ENCODE measurements around the gene IPMK.

Gene IPMK

DNA sequence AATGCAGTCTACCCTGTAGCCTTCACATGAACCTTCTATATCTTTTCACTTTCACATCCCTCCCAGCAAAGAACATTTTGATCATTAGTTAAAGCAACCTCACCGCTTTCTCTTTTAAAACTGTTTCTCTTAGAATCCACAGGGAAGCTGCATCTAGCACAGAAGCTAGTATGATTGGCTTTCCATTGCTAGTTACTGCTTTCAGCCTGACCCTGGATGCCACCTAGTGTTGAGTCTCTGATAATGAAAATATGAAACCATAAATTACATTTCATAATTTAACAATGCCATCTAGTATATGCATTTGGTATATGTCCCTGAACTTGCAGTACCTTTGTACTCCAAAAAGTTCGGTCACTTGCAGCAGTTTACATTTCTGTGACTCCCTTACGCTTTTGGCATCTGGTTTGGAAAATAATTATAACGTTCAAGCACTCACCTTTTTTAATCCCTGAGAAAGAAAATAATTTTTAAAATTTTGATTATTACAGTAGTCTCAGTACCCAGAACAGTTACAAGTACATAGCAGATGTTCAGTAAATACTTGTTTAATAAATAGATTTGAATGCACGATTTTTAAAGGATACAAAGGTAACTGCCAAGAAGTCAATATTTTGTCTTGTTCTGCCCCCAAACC lies 24.0 kb upstream of the IPMK start:
- no peak overlapping the region for H3K9ac ChIP-seq (ENCODE audit: low read depth in 1 of 2, low read length in 2 of 2)
- no peaks in the 10 kb centered on the region for H3K9me3 ChIP-seq (ENCODE audit: control insufficient read depth in 1 of 2, low read length in 2 of 2)
- H3K4me1 ChIP-seq (ENCODE audit: control insufficient read depth in 1 of 2, insufficient read depth in 2 of 2, low read length in 2 of 2): peaks cover 0 to 6% of the 10 kb centered on the region in 2 donors
- H3K4me3 ChIP-seq (ENCODE audit: low read depth in 1 of 2, low read length in 2 of 2): no peak overlapping the region
- H3K27ac ChIP-seq (ENCODE audit: low read depth, low read length): no peak overlapping the region
- H3K27me3 ChIP-seq (ENCODE audit: control insufficient read depth in 1 of 2, insufficient read depth in 2 of 2, low read length in 2 of 2): no peaks in the 10 kb centered on the region
- H3K36me3 ChIP-seq (ENCODE audit: control insufficient read depth in 1 of 2, insufficient read depth in 2 of 2, low read length in 2 of 2): peaks cover 3 to 14% of the 10 kb centered on the region in 2 donors

DNA sequence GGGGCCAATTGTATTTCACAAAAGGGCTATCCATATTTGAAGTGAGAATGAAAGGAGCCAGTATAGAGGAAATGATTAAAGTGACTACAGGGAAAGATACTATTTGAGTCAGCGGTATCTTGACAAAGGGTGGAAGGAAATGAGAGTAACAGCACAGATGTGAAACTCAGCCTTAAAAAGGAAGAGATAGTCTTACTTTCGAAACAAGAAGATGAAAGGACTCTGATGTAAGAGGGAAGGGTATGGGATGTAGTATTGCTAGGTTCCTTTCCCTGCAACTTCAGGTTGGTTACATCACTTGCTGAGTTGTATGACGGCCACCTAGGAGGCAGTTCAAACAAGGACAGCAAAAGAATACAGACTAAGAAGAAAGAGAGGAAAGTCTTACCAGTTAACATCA lies 14.9 kb upstream of the IPMK start:
- Histone ChIP-seq H3K4me3 (ENCODE audit: low read depth in 1 of 2, low read length in 2 of 2) (no peak overlapping the region), H3K27me3 (ENCODE audit: control insufficient read depth in 1 of 2, insufficient read depth in 2 of 2, low read length in 2 of 2) (no peaks in the 10 kb centered on the region), H3K9ac (ENCODE audit: low read depth in 1 of 2, low read length in 2 of 2) (no peak overlapping the region), H3K36me3 (ENCODE audit: control insufficient read depth in 1 of 2, insufficient read depth in 2 of 2, low read length in 2 of 2) (peaks cover 0 to 18% of the 10 kb centered on the region in 2 donors), H3K27ac (ENCODE audit: low read depth, low read length) (no peak overlapping the region), H3K4me1 (ENCODE audit: control insufficient read depth in 1 of 2, insufficient read depth in 2 of 2, low read length in 2 of 2) (no peaks in the 10 kb centered on the region), H3K9me3 (ENCODE audit: control insufficient read depth in 1 of 2, low read length in 2 of 2) (no peaks in the 10 kb centered on the region)

DNA sequence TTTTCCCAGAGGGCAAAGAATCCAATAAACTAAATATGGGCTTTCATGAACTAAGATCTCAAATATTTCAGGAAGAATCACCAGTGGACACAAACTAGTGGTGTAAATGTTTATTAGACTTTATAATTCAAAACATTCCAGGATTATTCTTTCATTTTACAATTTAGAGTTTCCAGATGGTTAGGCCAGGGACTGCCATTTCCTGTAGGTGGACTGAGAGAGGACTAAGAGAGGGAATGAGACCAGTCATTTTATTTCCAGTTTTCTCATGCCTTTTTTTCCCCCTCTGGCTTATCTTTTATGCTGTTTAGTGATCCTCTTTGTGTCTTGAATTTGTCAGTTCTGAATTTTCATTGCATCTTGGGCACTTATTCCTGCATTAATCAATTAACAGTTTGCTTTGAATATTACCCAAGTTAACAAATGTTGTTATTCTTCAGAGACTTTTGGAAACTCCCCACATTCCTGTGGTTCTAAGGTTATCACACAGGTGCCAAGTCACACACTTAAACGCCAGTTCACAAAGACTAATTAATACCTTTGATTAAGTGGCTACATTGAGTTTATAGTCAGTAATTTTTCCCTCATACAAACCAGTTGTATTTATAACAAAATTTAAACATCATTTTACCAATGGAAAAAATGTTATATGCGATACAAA lies 13.5 kb upstream of the IPMK start:
- H3K27ac ChIP-seq (ENCODE audit: low read depth, low read length): no peak overlapping the region
- H3K36me3 ChIP-seq (ENCODE audit: control insufficient read depth in 1 of 2, insufficient read depth in 2 of 2, low read length in 2 of 2): peaks cover 0 to 19% of the 10 kb centered on the region in 2 donors
- H3K4me1 ChIP-seq (ENCODE audit: control insufficient read depth in 1 of 2, insufficient read depth in 2 of 2, low read length in 2 of 2): no peaks in the 10 kb centered on the region
- no peaks in the 10 kb centered on the region for H3K27me3 ChIP-seq (ENCODE audit: control insufficient read depth in 1 of 2, insufficient read depth in 2 of 2, low read length in 2 of 2)
- no peak overlapping the region for H3K4me3 ChIP-seq (ENCODE audit: low read depth in 1 of 2, low read length in 2 of 2)
- H3K9me3 ChIP-seq (ENCODE audit: control insufficient read depth in 1 of 2, low read length in 2 of 2): no peaks in the 10 kb centered on the region
- no peak overlapping the region for H3K9ac ChIP-seq (ENCODE audit: low read depth in 1 of 2, low read length in 2 of 2)

DNA sequence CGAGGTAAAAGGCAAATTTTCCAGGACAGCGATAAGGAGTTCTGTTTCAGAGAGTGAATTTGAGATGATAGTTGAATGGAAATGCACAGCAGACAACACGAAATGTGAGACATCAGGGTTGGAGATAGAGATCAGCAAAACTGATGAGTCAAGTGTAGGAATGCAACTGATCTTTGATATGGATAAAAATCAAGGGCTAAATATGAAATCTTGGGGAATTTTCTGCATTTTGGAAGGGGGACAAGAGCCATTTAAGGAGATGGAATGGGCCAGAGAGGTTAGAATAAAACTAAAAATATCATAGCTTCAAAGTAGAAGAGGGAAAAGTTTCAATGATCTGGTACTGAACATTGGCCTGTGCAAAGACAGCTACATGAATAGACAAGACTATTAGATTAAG lies 12.8 kb upstream of the IPMK start:
- peaks cover 0 to 4% of the 10 kb centered on the region in 2 donors for H3K4me1 ChIP-seq (ENCODE audit: control insufficient read depth in 1 of 2, insufficient read depth in 2 of 2, low read length in 2 of 2)
- no peak overlapping the region for H3K9ac ChIP-seq (ENCODE audit: low read depth in 1 of 2, low read length in 2 of 2)
- no peaks in the 10 kb centered on the region for H3K9me3 ChIP-seq (ENCODE audit: control insufficient read depth in 1 of 2, low read length in 2 of 2)
- H3K27me3 ChIP-seq (ENCODE audit: control insufficient read depth in 1 of 2, insufficient read depth in 2 of 2, low read length in 2 of 2): no peaks in the 10 kb centered on the region
- H3K27ac ChIP-seq (ENCODE audit: low read depth, low read length): no peak overlapping the region
- no peak overlapping the region for H3K4me3 ChIP-seq (ENCODE audit: low read depth in 1 of 2, low read length in 2 of 2)
- H3K36me3 ChIP-seq (ENCODE audit: control insufficient read depth in 1 of 2, insufficient read depth in 2 of 2, low read length in 2 of 2): peaks cover 0 to 19% of the 10 kb centered on the region in 2 donors

DNA sequence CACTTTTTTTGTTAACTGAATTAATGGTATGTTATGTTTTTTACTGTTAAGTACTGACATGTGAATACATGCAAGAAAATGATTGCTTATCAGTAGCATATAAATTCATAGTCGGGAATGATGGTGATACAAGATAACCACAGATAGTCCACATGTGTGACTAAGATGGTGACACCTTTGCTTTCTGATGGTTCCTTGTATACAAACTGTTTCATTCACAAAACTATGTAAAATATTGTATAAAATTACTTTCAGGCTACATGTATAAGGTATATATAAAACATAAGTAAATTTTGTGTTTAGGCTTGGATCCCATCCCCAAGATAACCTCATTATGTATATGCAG lies 11.2 kb upstream of the IPMK start:
- H3K27ac ChIP-seq (ENCODE audit: low read depth, low read length): no peak overlapping the region
- no peak overlapping the region for H3K9ac ChIP-seq (ENCODE audit: low read depth in 1 of 2, low read length in 2 of 2)
- H3K4me1 ChIP-seq (ENCODE audit: control insufficient read depth in 1 of 2, insufficient read depth in 2 of 2, low read length in 2 of 2): peaks cover 9 to 15% of the 10 kb centered on the region in 2 donors
- no peaks in the 10 kb centered on the region for H3K27me3 ChIP-seq (ENCODE audit: control insufficient read depth in 1 of 2, insufficient read depth in 2 of 2, low read length in 2 of 2)
- H3K4me3 ChIP-seq (ENCODE audit: low read depth in 1 of 2, low read length in 2 of 2): no peak overlapping the region
- H3K36me3 ChIP-seq (ENCODE audit: control insufficient read depth in 1 of 2, insufficient read depth in 2 of 2, low read length in 2 of 2): peaks cover 0 to 19% of the 10 kb centered on the region in 2 donors
- H3K9me3 ChIP-seq (ENCODE audit: control insufficient read depth in 1 of 2, low read length in 2 of 2): no peaks in the 10 kb centered on the region

DNA sequence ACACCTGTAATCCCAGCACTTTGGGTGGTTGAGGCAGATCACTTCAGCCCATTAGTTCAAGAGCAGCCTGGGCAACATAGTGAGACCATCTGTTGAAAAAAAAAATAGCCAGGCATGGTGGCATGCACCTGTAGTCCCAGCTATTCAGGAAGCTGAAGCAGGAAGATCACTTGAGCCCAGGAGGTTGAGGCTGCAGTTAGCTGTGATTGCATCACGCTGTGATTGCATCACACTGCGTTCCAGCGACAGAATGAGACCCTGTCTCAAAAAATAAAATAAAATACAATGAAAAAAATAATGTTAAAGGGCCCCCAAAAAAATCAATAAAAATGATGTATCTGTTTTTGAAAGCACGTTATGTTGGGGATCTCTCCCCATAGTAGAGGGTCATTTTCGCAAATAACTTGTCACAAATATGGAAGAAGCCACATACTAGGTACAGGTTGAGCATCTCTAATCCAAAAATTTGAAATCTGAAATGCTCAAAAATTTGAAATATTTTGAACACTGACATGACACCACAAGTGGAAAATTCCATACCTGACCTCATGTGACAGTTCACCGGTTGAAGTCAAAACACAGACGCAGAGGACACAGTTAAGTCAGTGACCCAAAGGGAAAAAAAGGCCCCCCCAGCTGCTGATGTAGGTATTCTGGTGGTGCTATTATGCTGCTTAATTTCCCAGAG lies 10.7 kb upstream of the IPMK start:
- Histone ChIP-seq H3K9me3 (ENCODE audit: control insufficient read depth in 1 of 2, low read length in 2 of 2) (no peaks in the 10 kb centered on the region), H3K27me3 (ENCODE audit: control insufficient read depth in 1 of 2, insufficient read depth in 2 of 2, low read length in 2 of 2) (no peaks in the 10 kb centered on the region), H3K4me1 (ENCODE audit: control insufficient read depth in 1 of 2, insufficient read depth in 2 of 2, low read length in 2 of 2) (peaks cover 9 to 15% of the 10 kb centered on the region in 2 donors), H3K4me3 (ENCODE audit: low read depth in 1 of 2, low read length in 2 of 2) (no peak overlapping the region), H3K9ac (ENCODE audit: low read depth in 1 of 2, low read length in 2 of 2) (no peak overlapping the region), H3K36me3 (ENCODE audit: control insufficient read depth in 1 of 2, insufficient read depth in 2 of 2, low read length in 2 of 2) (peaks cover 0 to 19% of the 10 kb centered on the region in 2 donors), H3K27ac (ENCODE audit: low read depth, low read length) (no peak overlapping the region)

DNA sequence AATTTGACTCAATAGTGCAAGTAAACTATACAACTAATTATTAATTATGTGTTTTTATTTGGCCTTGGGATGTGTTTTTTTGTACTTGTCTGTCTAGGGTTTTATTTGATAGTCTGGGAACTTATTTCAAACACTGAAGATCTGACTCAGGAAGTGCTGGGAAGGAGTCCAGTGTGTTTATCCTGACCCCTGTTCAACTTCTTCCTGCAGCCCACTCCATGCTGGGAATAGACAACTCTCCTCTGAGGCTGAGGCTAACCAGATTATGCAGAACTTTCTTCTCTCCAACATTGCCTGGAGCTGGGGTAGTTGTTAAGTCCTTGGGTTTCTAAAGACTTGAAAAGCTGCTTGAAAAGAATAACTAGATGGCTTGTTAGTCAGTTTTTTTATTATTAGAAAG lies 8.2 kb upstream of the IPMK start:
- no peak overlapping the region for H3K9ac ChIP-seq (ENCODE audit: low read depth in 1 of 2, low read length in 2 of 2)
- H3K27ac ChIP-seq (ENCODE audit: low read depth, low read length): no peak overlapping the region
- no peaks in the 10 kb centered on the region for H3K27me3 ChIP-seq (ENCODE audit: control insufficient read depth in 1 of 2, insufficient read depth in 2 of 2, low read length in 2 of 2)
- peaks cover 0 to 16% of the 10 kb centered on the region in 2 donors for H3K36me3 ChIP-seq (ENCODE audit: control insufficient read depth in 1 of 2, insufficient read depth in 2 of 2, low read length in 2 of 2)
- peaks cover 9 to 15% of the 10 kb centered on the region in 2 donors for H3K4me1 ChIP-seq (ENCODE audit: control insufficient read depth in 1 of 2, insufficient read depth in 2 of 2, low read length in 2 of 2)
- no peaks in the 10 kb centered on the region for H3K9me3 ChIP-seq (ENCODE audit: control insufficient read depth in 1 of 2, low read length in 2 of 2)
- H3K4me3 ChIP-seq (ENCODE audit: low read depth in 1 of 2, low read length in 2 of 2): peak overlapping the region; percentile 32 to 40

DNA sequence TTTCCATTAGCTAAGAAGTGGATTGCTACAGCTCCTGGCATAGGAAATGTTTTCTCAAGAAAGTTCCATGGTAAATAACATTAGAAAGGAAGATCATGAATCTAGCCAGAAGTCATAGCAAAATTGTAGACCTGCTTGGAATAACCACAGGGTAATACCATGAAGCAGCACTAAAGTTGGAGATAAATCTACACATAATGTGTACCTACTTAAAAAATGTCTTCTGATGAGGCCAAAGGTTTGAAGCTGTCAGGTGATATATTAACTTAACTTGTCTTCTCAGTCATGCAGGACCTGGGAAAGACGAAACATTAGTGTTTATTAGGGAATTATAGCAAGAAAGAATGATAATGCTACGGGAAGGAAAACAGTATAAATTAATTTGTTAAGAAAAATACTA lies 7.6 kb upstream of the IPMK start:
- H3K27ac ChIP-seq (ENCODE audit: low read depth, low read length): no peak overlapping the region
- no peak overlapping the region for H3K9ac ChIP-seq (ENCODE audit: low read depth in 1 of 2, low read length in 2 of 2)
- H3K4me1 ChIP-seq (ENCODE audit: control insufficient read depth in 1 of 2, insufficient read depth in 2 of 2, low read length in 2 of 2): peaks cover 11 to 20% of the 10 kb centered on the region in 2 donors

DNA sequence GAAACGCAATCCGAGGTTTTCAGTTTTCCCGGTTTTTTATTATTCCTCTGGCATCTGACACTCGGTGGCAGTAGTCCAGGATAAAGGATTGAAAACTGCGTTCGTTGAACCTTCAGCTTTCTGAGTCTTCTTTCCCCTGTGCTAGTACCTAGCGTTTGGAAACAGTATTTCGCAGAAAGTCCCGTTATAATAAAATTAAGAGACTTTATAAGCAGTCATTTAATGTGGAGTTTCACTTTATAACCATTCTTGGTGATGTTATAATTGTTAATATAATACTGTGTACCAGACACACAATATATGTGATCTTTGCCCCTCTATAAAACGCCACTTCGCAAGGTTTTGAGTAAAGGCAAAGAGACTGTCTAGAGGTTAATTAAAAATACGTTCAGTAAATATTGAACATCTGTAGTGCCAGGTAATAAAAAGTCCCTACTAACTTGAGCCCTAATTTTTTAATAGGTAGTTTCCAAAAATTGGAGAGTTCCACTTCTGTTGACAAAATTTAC lies 2.1 kb upstream of the IPMK start:
- H3K9me3 ChIP-seq (ENCODE audit: control insufficient read depth in 1 of 2, low read length in 2 of 2): no peaks in the 10 kb centered on the region
- no peak overlapping the region for H3K27ac ChIP-seq (ENCODE audit: low read depth, low read length)
- peaks cover 22 to 24% of the 10 kb centered on the region in 2 donors for H3K4me1 ChIP-seq (ENCODE audit: control insufficient read depth in 1 of 2, insufficient read depth in 2 of 2, low read length in 2 of 2)

More for the DNA sequence above, 7.6 kb upstream of the IPMK start:
- peak overlapping the region; percentile 32 to 40 for H3K4me3 ChIP-seq (ENCODE audit: low read depth in 1 of 2, low read length in 2 of 2)
- H3K27me3 ChIP-seq (ENCODE audit: control insufficient read depth in 1 of 2, insufficient read depth in 2 of 2, low read length in 2 of 2): no peaks in the 10 kb centered on the region
- peaks cover 0 to 16% of the 10 kb centered on the region in 2 donors for H3K36me3 ChIP-seq (ENCODE audit: control insufficient read depth in 1 of 2, insufficient read depth in 2 of 2, low read length in 2 of 2)
- no peaks in the 10 kb centered on the region for H3K9me3 ChIP-seq (ENCODE audit: control insufficient read depth in 1 of 2, low read length in 2 of 2)

More for the DNA sequence above, 2.1 kb upstream of the IPMK start:
- no peaks in the 10 kb centered on the region for H3K36me3 ChIP-seq (ENCODE audit: control insufficient read depth in 1 of 2, insufficient read depth in 2 of 2, low read length in 2 of 2)
- peak overlapping the region; percentile 79 to 96 for H3K4me3 ChIP-seq (ENCODE audit: low read depth in 1 of 2, low read length in 2 of 2)
- peak overlapping the region; percentile 66 to 74 for H3K9ac ChIP-seq (ENCODE audit: low read depth in 1 of 2, low read length in 2 of 2)
- H3K27me3 ChIP-seq (ENCODE audit: control insufficient read depth in 1 of 2, insufficient read depth in 2 of 2, low read length in 2 of 2): no peaks in the 10 kb centered on the region
